LHCN-M2 (cell line): ENCODE data around the gene OXCT2. TPM values are rescaled to one million over a fixed set of nuclear protein-coding genes. Genes with fewer than 3 reads are reported as not detected.

ENCODE experiments used
- DNase-seq: peaks from one replicate; pipeline ENCODE4 v3.0.0-alpha.2; 2012; ENCODE audit warnings: low read depth
- total RNA-seq: library from RNA; depleted of rRNA; stranded (reverse); fragments of >200 nt; gene quantifications from 2 replicates; pipeline ENCODE4 v1.2.3, GENCODE V29; 2014

OXCT2 gene
- total RNA-seq, 1 experiment from 2014 or later, result 0.69 TPM

- no peak for DNase-seq
These were observed 8.3 kb downstream of the OXCT2 start for GRCh38 chr1:39762550-39763540.

- no peak for DNase-seq
These were observed 9.4 kb downstream of the OXCT2 start for GRCh38 chr1:39761557-39762260.

- DNase-seq, result no peak
These were observed 10.1 kb downstream of the OXCT2 start for GRCh38 chr1:39761016-39761415.

GRCh38 chr1:39760074-39761008 is 10.8 kb downstream of the OXCT2 start:
- no peak for DNase-seq

- DNase-seq, result no peak
These were observed 11.8 kb downstream of the OXCT2 start for GRCh38 chr1:39759436-39759726.

- no peak for DNase-seq
These were observed 12.4 kb downstream of the OXCT2 start for GRCh38 chr1:39758556-39759435.

GRCh38 chr1:39757501-39757900 is 13.6 kb downstream of the OXCT2 start:
- no peak for DNase-seq

- DNase-seq, result no peak
These were observed 15.0 kb downstream of the OXCT2 start for GRCh38 chr1:39755965-39756659.

GRCh38 chr1:39754906-39755504 is 16.1 kb downstream of the OXCT2 start:
- DNase-seq, result no peak

GRCh38 chr1:39754026-39754570 is 17.1 kb downstream of the OXCT2 start:
- DNase-seq, result peak; percentile 18

GRCh38 chr1:39753132-39754025 is 17.8 kb downstream of the OXCT2 start:
- DNase-seq, result no peak

GRCh38 chr1:39752703-39753102 is 18.4 kb downstream of the OXCT2 start:
- DNase-seq, result no peak

- no peak for DNase-seq
These were observed 19.6 kb downstream of the OXCT2 start for GRCh38 chr1:39751595-39751994.

- no peak for DNase-seq
These were observed 26.0 kb downstream of the OXCT2 start for GRCh38 chr1:39745016-39745670.

GRCh38 chr1:39738622-39739366 is 32.4 kb downstream of the OXCT2 start, which contains the start of gene PPIE:
Gene PPIE (plus strand): TSS chr1:39738882. CDS start chr1:39738901, 19 bp downstream.
- DNase-seq, result peak; percentile 86

- DNase-seq, result peak; percentile 84
These were observed 33.5 kb downstream of the OXCT2 start for GRCh38 chr1:39737546-39738169.
